ENCODE results near the gene ZC2HC1C. TPM values are rescaled to one million over a fixed set of nuclear protein-coding genes. Genes with fewer than 3 reads are reported as not detected.

The ZC2HC1C gene
- total RNA-seq, 1 experiment from 2014 or later: 4.1 TPM

Small RNA genes within 50 kb of the gene (small RNA-seq; reads per million reads assigned to genes)
- gene HIF1AP1 (not detected), gene RNU6-689P (not detected)

Other genes starting within 250 kb of the ZC2HC1C start
- gene PROX2, start 193.5 kb upstream of the ZC2HC1C start, total RNA-seq (2014; rRNA removed; shearing (Covaris generic)): not detected in 2 replicates
- 31.9 and 35.2 TPM in 2 replicates for gene DLST, start 187.7 kb upstream of the ZC2HC1C start, total RNA-seq (2014; rRNA removed; shearing (Covaris generic))
- gene RPS6KL1, start 146.4 kb upstream of the ZC2HC1C start, total RNA-seq (2014; rRNA removed; shearing (Covaris generic)): 9.4 and 17.4 TPM in 2 replicates
- 1.5 and 1.8 TPM in 2 replicates for gene PGF, start 114.0 kb upstream of the ZC2HC1C start, total RNA-seq (2014; rRNA removed; shearing (Covaris generic))
- gene EIF2B2, start 66.7 kb upstream of the ZC2HC1C start, total RNA-seq (2014; rRNA removed; shearing (Covaris generic)): 57.0 and 70.2 TPM in 2 replicates
- gene MLH3, start 18.2 kb upstream of the ZC2HC1C start, total RNA-seq (2014; rRNA removed; shearing (Covaris generic)): 3.5 and 6.7 TPM in 2 replicates
- gene ACYP1, start 5.6 kb upstream of the ZC2HC1C start, total RNA-seq (2014; rRNA removed; shearing (Covaris generic)): 26.1 and 26.8 TPM in 2 replicates
- gene NEK9, start 57.4 kb downstream of the ZC2HC1C start, total RNA-seq (2014; rRNA removed; shearing (Covaris generic)): 24.7 and 45.7 TPM in 2 replicates
- gene TMED10, start 107.0 kb downstream of the ZC2HC1C start, total RNA-seq (2014; rRNA removed; shearing (Covaris generic)): 136 and 148 TPM in 2 replicates
- gene FOS, start 209.2 kb downstream of the ZC2HC1C start, total RNA-seq (2014; rRNA removed; shearing (Covaris generic)): 616 and 667 TPM in 2 replicates

Measured in HT-29 (cell line).